Fibroblast of peridontal ligament (primary cell): ENCODE data around the gene AHSP.
"Not testable (repeated sequence)": the region's sequence is repeated elsewhere in the genome, so short reads cannot be mapped to it uniquely, and the experiment has no call there.

Experiments used
- DNase-seq: peaks from one replicate; pipeline ENCODE4 v3.0.0-alpha.2; 2010; ENCODE audit errors: extremely low read depth

AHSP gene

GRCh38 chr16:31501226-31501965 lies 26.3 kb upstream of the AHSP start:
- DNase-seq: no peak

- no peak for DNase-seq
Observed at GRCh38 chr16:31501966-31502348, 25.7 kb upstream of the AHSP start.

GRCh38 chr16:31502981-31503380 lies 24.7 kb upstream of the AHSP start:
- DNase-seq: peak; percentile 75

- not testable (repeated sequence) for DNase-seq
Observed at GRCh38 chr16:31503555-31503954, 24.1 kb upstream of the AHSP start.

GRCh38 chr16:31504159-31504558 lies 23.5 kb upstream of the AHSP start:
- DNase-seq: no peak

- DNase-seq: no peak
Observed at GRCh38 chr16:31505483-31505882, 22.2 kb upstream of the AHSP start.

GRCh38 chr16:31507617-31507928 lies 20.1 kb upstream of the AHSP start:
- no peak for DNase-seq

GRCh38 chr16:31507929-31508705 lies 19.6 kb upstream of the AHSP start, which contains the start of gene RUSF1:
Gene RUSF1, minus strand, starts transcription at chr16:31508391. Its CDS starts 18 bp downstream, at chr16:31508373.
- DNase-seq: peak; percentile 85

- peak; percentile 77 for DNase-seq
Observed at GRCh38 chr16:31508706-31509195, 18.9 kb upstream of the AHSP start.

- DNase-seq: peak; percentile 92
Observed at GRCh38 chr16:31513126-31513525, 14.6 kb upstream of the AHSP start.

- no peak for DNase-seq
Observed at GRCh38 chr16:31513884-31514283, 13.8 kb upstream of the AHSP start.

- DNase-seq: no peak
Observed at GRCh38 chr16:31517800-31518402, 9.8 kb upstream of the AHSP start.

GRCh38 chr16:31519759-31520431 lies 7.8 kb upstream of the AHSP start:
- DNase-seq: no peak

GRCh38 chr16:31521368-31521767 lies 6.3 kb upstream of the AHSP start:
- no peak for DNase-seq

GRCh38 chr16:31522071-31522470 lies 5.6 kb upstream of the AHSP start:
- no peak for DNase-seq

GRCh38 chr16:31523768-31524167 lies 3.9 kb upstream of the AHSP start:
- not testable (repeated sequence) for DNase-seq

- DNase-seq: no peak
Observed at GRCh38 chr16:31525113-31525512, 2.6 kb upstream of the AHSP start.

GRCh38 chr16:31528523-31529107 lies 915 bp downstream of the AHSP start:
- DNase-seq: no peak

GRCh38 chr16:31529108-31529936 lies 1.6 kb downstream of the AHSP start:
- DNase-seq: peak; percentile 64

- DNase-seq: no peak
Observed at GRCh38 chr16:31529937-31530312, 2.2 kb downstream of the AHSP start.

- no peak for DNase-seq
Observed at GRCh38 chr16:31530405-31530804, 2.7 kb downstream of the AHSP start.
